OCI-LY1 (cell line): ENCODE measurements around the gene MBD2.

ENCODE experiments used
- H2AFZ ChIP-seq: fragments of 200-600 bp; sonication (generic), shearing (Covaris generic); 2 replicates; pipeline ENCODE4 v1.6.0; 2014; ENCODE audit warnings: antibody characterized with exemption, mild to moderate bottlenecking, low read length
- H3F3A ChIP-seq: fragments of 200-600 bp; sonication (generic), shearing (Covaris generic); 2 replicates; pipeline ENCODE4 v1.6.0; 2014; ENCODE audit warnings: mild to moderate bottlenecking, antibody characterized with exemption, low read length, moderate library complexity; ENCODE audit not compliant: insufficient read depth
- H3K27ac ChIP-seq: fragments of 200-600 bp; sonication (generic); 2 replicates; pipeline ENCODE4 v1.5.1; 2014; ENCODE audit warnings: low read length, mixed run types, mild to moderate bottlenecking, low read depth; ENCODE audit not compliant: poor library complexity, severe bottlenecking
- H3K27me3 ChIP-seq: fragments of 200-600 bp; sonication (generic); 2 replicates; pipeline ENCODE4 v1.6.0; 2014; ENCODE audit warnings: antibody characterized with exemption, mild to moderate bottlenecking, low read length, moderate library complexity; ENCODE audit not compliant: insufficient read depth
- H3K36me3 ChIP-seq: fragments of 200-600 bp; sonication (generic); 2 replicates; pipeline ENCODE4 v1.6.1; 2014; ENCODE audit warnings: mild to moderate bottlenecking, antibody characterized with exemption, low read length, moderate library complexity, mixed read lengths; ENCODE audit not compliant: insufficient read depth
- H3K4me1 ChIP-seq: fragments of 200-600 bp; sonication (generic); 2 replicates; pipeline ENCODE4 v1.5.1; 2014; ENCODE audit warnings: mild to moderate bottlenecking, low read length, moderate library complexity; ENCODE audit not compliant: insufficient read depth, severe bottlenecking
- H3K4me2 ChIP-seq: fragments of 200-600 bp; sonication (generic), shearing (Covaris generic); 2 replicates; pipeline ENCODE4 v1.6.1; 2014; ENCODE audit warnings: low read length
- H3K4me3 ChIP-seq: fragments of 200-600 bp; sonication (generic); 2 replicates; pipeline ENCODE4 v1.5.1; 2014; ENCODE audit warnings: low read length, low read depth, mild to moderate bottlenecking, mixed read lengths; ENCODE audit not compliant: poor library complexity, severe bottlenecking
- H3K79me2 ChIP-seq: fragments of 200-600 bp; shearing (Covaris generic); 2 replicates; pipeline ENCODE4 v1.6.1; 2016; ENCODE audit warnings: mixed run types, low read length, mixed read lengths; ENCODE audit not compliant: insufficient read depth
- H3K9ac ChIP-seq: fragments of 200-600 bp; sonication (generic), shearing (Covaris generic); 2 replicates; pipeline ENCODE4 v1.6.1; 2014; ENCODE audit warnings: mild to moderate bottlenecking, low read length, mixed read lengths
- H3K9me2 ChIP-seq: fragments of 200-600 bp; sonication (generic), shearing (Covaris generic); 2 replicates; pipeline ENCODE4 v1.6.1; 2014; ENCODE audit warnings: low read depth, mild to moderate bottlenecking, low read length, mixed read lengths
- H3K9me3 ChIP-seq: fragments of 200-600 bp; shearing (Covaris generic); 2 replicates; pipeline ENCODE4 v1.6.1; 2014; ENCODE audit warnings: low read length, mixed read lengths
- H4K20me1 ChIP-seq: fragments of 200-600 bp; sonication (generic), shearing (Covaris generic); 2 replicates; pipeline ENCODE4 v1.6.0; 2016; ENCODE audit warnings: mild to moderate bottlenecking, low read length; ENCODE audit not compliant: insufficient read depth
- CTCF ChIP-seq: fragments of 200-600 bp; sonication (generic), shearing (Covaris generic); IDR thresholded peaks from 2 replicates; pipeline ENCODE4 v1.5.1; 2017; ENCODE audit warnings: mild to moderate bottlenecking, antibody characterized with exemption, low read length, moderate library complexity, mixed read lengths
- EZH2 ChIP-seq: fragments of 200-600 bp; sonication (generic), shearing (Covaris generic); IDR thresholded peaks from 2 replicates; pipeline ENCODE4 v1.8.0; 2017; ENCODE audit warnings: borderline replicate concordance, mixed run types, mild to moderate bottlenecking, antibody characterized with exemption, low read length, moderate library complexity, mixed read lengths

Gene MBD2

GRCh38 chr18:54191352-54191751 lies 33.1 kb downstream of the MBD2 start:
- Histone ChIP-seq H3K4me3 (no peak overlapping the region), H3K9me2 (no peaks in the 10 kb centered on the region), H3K4me2 (no peak overlapping the region), H3K4me1 (no peaks in the 10 kb centered on the region), H3K9ac (no peak overlapping the region), H4K20me1 (no peaks in the 10 kb centered on the region; the same call in 1 of the 2 replicates), H3K36me3 (peaks cover 64% of the 10 kb centered on the region), H2AFZ (no peak overlapping the region), H3F3A (no peaks in the 10 kb centered on the region), H3K27ac (no peak overlapping the region), H3K27me3 (no peaks in the 10 kb centered on the region), H3K79me2 (peaks cover 45% of the 10 kb centered on the region), H3K9me3 (no peaks in the 10 kb centered on the region)
- TF ChIP-seq EZH2 (no peak), CTCF (no peak)

GRCh38 chr18:54187372-54187771 lies 37.1 kb downstream of the MBD2 start:
- no peak overlapping the region for H3K4me3 ChIP-seq
- H3K9me3 ChIP-seq, result no peaks in the 10 kb centered on the region
- H3K79me2 ChIP-seq, result peaks cover 7% of the 10 kb centered on the region
- H3F3A ChIP-seq, result no peaks in the 10 kb centered on the region
- H3K36me3 ChIP-seq, result peaks cover 85% of the 10 kb centered on the region
- no peaks in the 10 kb centered on the region for H3K27me3 ChIP-seq
- no peaks in the 10 kb centered on the region; the same call in 1 of the 2 replicates for H4K20me1 ChIP-seq
- TF ChIP-seq CTCF (no peak), EZH2 (no peak)
- no peak overlapping the region for H3K27ac ChIP-seq
- no peak overlapping the region for H3K9ac ChIP-seq
- no peak overlapping the region for H2AFZ ChIP-seq
- H3K4me1 ChIP-seq, result peaks cover 8% of the 10 kb centered on the region
- no peak overlapping the region for H3K4me2 ChIP-seq
- no peaks in the 10 kb centered on the region for H3K9me2 ChIP-seq

GRCh38 chr18:54184836-54185235 lies 39.6 kb downstream of the MBD2 start:
- H3K4me1 ChIP-seq, result peaks cover 11% of the 10 kb centered on the region
- no peaks in the 10 kb centered on the region for H3K9me2 ChIP-seq
- H3K4me3 ChIP-seq, result no peak overlapping the region
- H3K4me2 ChIP-seq, result no peak overlapping the region
- H3K36me3 ChIP-seq, result peaks cover 72% of the 10 kb centered on the region
- no peaks in the 10 kb centered on the region for H3K27me3 ChIP-seq
- H3K9ac ChIP-seq, result no peak overlapping the region
- no peak overlapping the region for H2AFZ ChIP-seq
- H4K20me1 ChIP-seq, result no peaks in the 10 kb centered on the region
- H3K9me3 ChIP-seq, result no peaks in the 10 kb centered on the region
- peaks cover 7% of the 10 kb centered on the region for H3K79me2 ChIP-seq
- H3F3A ChIP-seq, result no peaks in the 10 kb centered on the region
- no peak overlapping the region for H3K27ac ChIP-seq
- TF ChIP-seq CTCF, result no peak
- no peak for TF ChIP-seq EZH2
